BJ (cell line): ENCODE data around the gene CATSPERD. TPM values are rescaled to one million over a fixed set of nuclear protein-coding genes. Genes with fewer than 3 reads are reported as not detected.
"Not testable (repeated sequence)": the region's sequence is repeated elsewhere in the genome, so short reads cannot be mapped to it uniquely, and the experiment has no call there.

Source experiments
- CTCF ChIA-PET: fragments of 350-600 bp; formaldehyde crosslinking; extraction: SDS; loops from one replicate; lab custom pipeline; 2021; ENCODE audit warnings: antibody characterized with exemption, inconsistent platforms; lab: Yijun Ruan, JAX
- POLR2A ChIA-PET: fragments of 300-600 bp; sonication (Branson Sonifier 250); formaldehyde crosslinking; extraction: SDS; loops from one replicate; lab custom pipeline; 2021; ENCODE audit warnings: antibody characterized with exemption; lab: Charles Lee
- DNase-seq: peaks from one replicate; pipeline ENCODE4 v3.0.0-alpha.2; 2011; ENCODE audit warnings: low read depth
- H3K27me3 ChIP-seq: 2 replicates; pipeline ENCODE4 v1.6.0; 2011; ENCODE audit warnings: low read length; ENCODE audit not compliant: control insufficient read depth, insufficient read depth
- H3K36me3 ChIP-seq: 2 replicates; pipeline ENCODE4 v1.5.1; 2011; ENCODE audit warnings: low read length; ENCODE audit not compliant: control insufficient read depth, insufficient read depth
- H3K4me3 ChIP-seq: 2 replicates; pipeline ENCODE4 v1.5.1; 2011; ENCODE audit warnings: low read depth, mild to moderate bottlenecking, control low read depth, low read length
- polyA plus RNA-seq: library from polyadenylated mRNA; depleted of rRNA; stranded (reverse); fragments of >200 nt; gene quantifications from 2 replicates; pipeline ENCODE4 v1.2.3, GENCODE V29; 2011
- TF ChIP-seq, protein P1 (sequence below): IDR thresholded peaks from 2 replicates; pipeline ENCODE4 v1.5.1; 2011; ENCODE audit warnings: low read depth, mild to moderate bottlenecking, control low read depth, inconsistent platforms, low read length, moderate library complexity; ENCODE audit not compliant: insufficient read depth

The CATSPERD gene
- polyA plus RNA-seq, 1 experiment = not detected

DNA sequence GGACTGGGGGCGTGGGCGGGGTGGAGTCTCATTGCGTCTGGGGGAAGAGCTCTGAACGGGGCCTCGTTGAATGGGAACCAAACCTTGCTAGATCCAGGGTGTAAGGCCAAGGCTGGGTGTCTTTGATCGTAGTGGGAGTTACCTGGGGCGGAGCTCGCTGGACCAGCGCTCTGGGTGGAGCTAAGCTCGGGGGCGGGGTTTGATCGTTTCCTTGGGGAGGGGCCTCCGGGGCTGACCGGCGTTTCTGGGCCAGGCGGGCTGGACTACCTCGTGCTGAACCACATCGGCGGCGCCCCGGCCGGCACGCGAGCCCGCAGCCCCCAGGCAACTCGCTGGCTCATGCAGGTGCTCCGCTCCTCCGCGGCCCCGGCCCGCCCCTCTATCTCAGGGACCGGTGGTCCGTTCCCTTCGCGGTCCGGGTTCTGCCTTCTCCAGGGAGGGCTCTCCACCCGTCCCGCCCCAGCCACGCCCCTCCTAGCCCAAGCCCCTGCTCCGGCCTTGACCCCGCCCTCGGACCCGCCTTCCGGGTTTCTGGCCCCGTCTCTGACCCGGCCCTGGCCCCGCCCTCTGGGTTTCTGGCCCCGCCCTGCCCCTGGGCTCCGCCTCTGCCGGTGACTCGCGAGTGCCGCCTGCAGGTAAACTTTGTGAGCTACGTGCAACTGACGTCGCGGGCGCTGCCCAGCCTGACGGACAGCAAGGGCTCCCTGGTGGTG is 33.6 kb upstream of the CATSPERD start:
- peak; percentile 47 for DNase-seq
- ChIA-PET CTCF (interaction anchor here (0.6 to 2.1 kb wide), 16 partner anchors 8 to 281 kb away, joined by 3 to 11 read pairs (median 4); partner anchors contain the start of genes CATSPERD, LONP1, SAFB and SAFB2), POLR2A (interaction anchor here (1.0 to 1.2 kb wide), 2 partner anchors 32 to 33 kb away, joined by 4 to 7 read pairs; partner anchors contain the start of genes CATSPERD and LONP1)
- TF ChIP-seq, protein P1, sequence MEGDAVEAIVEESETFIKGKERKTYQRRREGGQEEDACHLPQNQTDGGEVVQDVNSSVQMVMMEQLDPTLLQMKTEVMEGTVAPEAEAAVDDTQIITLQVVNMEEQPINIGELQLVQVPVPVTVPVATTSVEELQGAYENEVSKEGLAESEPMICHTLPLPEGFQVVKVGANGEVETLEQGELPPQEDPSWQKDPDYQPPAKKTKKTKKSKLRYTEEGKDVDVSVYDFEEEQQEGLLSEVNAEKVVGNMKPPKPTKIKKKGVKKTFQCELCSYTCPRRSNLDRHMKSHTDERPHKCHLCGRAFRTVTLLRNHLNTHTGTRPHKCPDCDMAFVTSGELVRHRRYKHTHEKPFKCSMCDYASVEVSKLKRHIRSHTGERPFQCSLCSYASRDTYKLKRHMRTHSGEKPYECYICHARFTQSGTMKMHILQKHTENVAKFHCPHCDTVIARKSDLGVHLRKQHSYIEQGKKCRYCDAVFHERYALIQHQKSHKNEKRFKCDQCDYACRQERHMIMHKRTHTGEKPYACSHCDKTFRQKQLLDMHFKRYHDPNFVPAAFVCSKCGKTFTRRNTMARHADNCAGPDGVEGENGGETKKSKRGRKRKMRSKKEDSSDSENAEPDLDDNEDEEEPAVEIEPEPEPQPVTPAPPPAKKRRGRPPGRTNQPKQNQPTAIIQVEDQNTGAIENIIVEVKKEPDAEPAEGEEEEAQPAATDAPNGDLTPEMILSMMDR = peak; percentile 98
- H3K4me3 ChIP-seq = peak overlapping the region; percentile 56
- H3K36me3 ChIP-seq = peaks cover 8% of the 10 kb centered on the region
- no peaks in the 10 kb centered on the region for H3K27me3 ChIP-seq

DNA sequence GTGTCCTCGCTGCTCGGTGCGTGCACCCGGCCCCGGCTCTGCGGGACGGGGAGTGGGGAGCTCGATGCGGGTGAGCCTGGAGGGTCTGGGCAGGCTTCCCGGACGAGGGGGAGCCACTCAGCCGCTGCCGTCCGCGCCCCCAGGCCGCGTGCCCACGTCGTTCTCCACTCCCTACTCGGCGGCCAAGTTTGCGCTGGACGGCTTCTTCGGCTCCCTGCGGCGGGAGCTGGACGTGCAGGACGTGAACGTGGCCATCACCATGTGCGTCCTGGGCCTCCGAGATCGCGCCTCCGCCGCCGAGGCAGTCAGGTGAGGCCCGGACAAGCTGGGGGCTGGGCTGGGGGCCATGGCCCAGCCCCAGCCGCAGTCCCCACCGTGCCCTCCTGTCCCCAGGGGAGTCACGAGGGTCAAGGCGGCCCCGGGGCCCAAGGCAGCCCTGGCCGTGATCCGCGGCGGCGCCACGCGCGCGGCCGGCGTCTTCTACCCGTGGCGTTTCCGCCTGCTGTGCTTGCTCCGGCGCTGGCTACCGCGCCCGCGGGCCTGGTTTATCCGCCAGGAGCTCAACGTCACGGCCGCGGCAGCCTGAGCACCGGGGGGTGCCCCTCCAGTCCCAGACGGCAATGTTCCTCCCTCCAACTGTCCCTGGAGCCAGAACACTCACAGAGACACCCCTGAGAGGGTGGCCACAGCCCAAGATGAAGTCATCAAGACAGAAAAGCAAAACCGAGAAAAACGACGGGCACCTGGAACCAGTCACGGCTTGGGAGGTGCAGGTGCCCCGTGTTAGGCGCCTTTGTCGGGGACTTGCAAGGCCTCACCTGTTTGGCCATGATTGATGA is 32.9 kb upstream of the CATSPERD start:
- peak overlapping the region; percentile 56 for H3K4me3 ChIP-seq
- ChIA-PET CTCF (interaction anchor here (0.6 to 2.1 kb wide), 15 partner anchors 9 to 711 kb away, joined by 3 to 11 read pairs (median 4); partner anchors contain the start of genes CATSPERD, LONP1, SAFB and SAFB2), POLR2A (interaction anchor here (1.0 to 1.2 kb wide), 2 partner anchors 31 to 33 kb away, joined by 4 to 7 read pairs; partner anchors contain the start of genes CATSPERD and LONP1)
- no peaks in the 10 kb centered on the region for H3K27me3 ChIP-seq
- DNase-seq = no peak
- TF ChIP-seq, protein P1 = no peak
- H3K36me3 ChIP-seq = peaks cover 15% of the 10 kb centered on the region

DNA sequence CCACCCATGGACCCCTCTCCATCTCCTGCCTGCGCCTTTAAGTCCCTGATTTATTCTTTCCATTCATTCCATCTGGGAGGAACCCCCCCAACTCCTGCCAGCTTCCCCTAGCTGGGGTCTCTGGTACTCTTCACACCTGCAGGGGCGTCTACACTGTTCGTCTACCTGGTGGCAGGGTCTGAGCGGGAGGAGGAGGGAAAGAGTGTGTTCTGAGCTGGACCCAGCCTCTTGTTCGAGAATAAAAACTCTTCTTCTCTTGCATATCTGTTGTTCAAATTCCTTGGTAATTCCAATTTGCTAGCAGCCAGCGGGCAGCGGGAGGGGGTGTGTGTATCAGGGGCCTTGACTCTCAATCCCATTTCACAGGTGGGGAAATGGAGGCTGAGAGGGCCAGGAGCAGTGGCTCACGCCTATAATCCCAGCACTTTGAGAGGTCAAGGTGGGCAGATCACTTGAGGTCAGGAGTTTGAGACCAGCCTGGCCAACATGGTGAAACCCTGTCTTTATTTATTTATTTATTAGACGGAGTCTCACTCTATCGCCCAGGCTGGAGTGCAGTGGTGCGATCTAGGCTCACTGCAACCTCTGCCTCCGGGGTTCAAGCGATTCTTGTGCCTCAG is 32.1 kb upstream of the CATSPERD start:
- CTCF ChIA-PET = interaction anchor here (1.7 to 2.6 kb wide), 4 partner anchors 12 to 67 kb away, joined by 5 to 11 read pairs (median 8); no protein-coding TSS in a partner anchor
- peaks cover 22% of the 10 kb centered on the region for H3K36me3 ChIP-seq
- DNase-seq, H3K27me3 ChIP-seq, POLR2A ChIA-PET, H3K4me3 ChIP-seq: not testable (repeated sequence)

DNA sequence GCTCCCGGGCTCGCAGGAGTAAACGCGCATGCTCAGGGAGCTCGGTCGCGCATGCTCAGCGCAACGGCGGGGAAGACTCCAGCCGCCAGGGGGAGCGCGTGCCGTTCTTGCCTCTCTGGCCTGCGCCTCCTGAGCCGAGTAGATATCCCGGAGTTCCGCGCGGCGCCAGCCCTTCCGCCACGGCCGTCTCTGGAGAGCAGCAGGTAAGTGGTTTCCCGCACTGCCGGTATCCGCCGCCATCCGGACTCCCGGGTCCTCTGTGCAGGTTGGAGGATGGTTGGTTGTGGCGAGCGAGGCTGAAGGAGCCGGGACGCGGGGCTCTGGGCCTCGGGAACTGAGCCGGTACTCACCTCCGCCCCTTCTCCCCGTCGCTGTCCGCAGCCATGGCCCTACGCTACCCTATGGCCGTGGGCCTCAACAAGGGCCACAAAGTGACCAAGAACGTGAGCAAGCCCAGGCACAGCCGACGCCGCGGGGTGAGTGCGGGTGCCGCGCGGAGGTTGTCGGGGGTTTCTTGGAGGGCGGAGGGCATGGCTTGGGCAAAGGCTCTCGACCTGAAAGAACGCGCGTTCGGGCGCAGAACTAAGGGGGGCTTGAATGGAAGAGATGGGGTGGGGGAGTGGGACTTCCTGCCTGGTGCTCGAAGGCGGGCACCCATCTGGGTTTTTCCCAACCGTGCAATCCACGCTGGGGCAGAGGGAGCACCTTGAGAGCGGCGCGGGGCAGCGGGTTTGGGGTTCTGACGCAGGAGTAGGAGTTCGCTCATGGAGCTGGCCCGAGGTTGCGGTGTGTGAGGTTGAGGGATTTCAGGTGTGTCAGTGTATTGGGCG is 30.1 kb upstream of the CATSPERD start, which contains the start of gene RPL36:
Gene RPL36, plus strand, starts transcription at position 171 of the 830 bp plus-strand sequence. Its CDS starts 213 bp downstream, at position 384.
- POLR2A ChIA-PET = interaction anchor here (0.5 to 0.8 kb wide), 3 partner anchors 30 to 114 kb away, joined by 3 read pairs; partner anchors contain the start of genes CATSPERD, LONP1 and SAFB
- TF ChIP-seq, protein P1 = peak; percentile 99
- CTCF ChIA-PET = interaction anchor here (0.7 to 2.6 kb wide), 19 partner anchors 9 to 377 kb away, joined by 3 to 12 read pairs (median 4); partner anchors contain the start of genes CATSPERD, HSD11B1L, LONP1 and MICOS13
- DNase-seq = peak; percentile 81
- H3K36me3 ChIP-seq = peaks cover 39% of the 10 kb centered on the region
- no peaks in the 10 kb centered on the region for H3K27me3 ChIP-seq
- H3K4me3 ChIP-seq = peak within 1 kb of the TSS; percentile 78
